ENCODE results near the gene ILK.
A peak's percentile ranks its signal among the peaks of the same experiment; 100 is the strongest.

The ILK gene

DNA sequence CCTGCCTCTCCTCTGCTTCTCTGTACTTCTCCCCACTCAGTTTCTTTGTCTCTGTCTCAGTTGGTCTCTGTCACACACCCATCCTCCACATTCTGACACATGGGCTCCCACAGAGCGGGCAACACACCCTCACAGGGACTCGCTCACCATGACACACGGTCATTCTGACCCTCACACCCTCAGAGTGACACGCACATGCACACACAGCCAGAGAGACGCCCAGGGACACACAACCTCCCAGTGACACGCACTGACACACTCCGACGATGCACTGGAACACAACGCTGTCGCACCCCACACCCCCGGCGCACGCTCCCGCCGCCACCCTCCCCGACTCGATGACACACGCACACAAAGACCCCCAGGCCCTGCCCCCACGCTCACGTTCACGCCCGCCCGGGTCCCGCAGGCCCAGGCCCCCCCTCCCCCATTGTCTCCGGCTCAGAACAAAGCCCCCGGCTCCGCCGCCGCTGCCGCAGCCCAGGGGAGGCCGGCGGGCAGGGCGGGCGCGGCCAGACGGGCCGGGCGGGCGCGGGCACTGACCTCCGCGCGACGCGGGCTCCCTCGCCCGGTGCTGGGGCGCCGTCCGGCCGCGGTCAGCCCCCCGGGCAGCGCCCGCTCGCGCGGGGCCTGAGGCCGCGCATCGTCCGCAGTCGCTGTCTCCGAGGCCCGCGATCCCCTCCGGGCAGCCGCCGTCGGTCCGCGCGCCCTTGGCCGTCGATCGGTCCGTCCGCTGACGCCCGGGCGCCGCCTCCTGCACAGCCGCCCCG is 51.6 kb downstream of the ILK start:
- no peak overlapping the region; the same call in 1 of the 2 replicates for H3K27ac ChIP-seq
- DNase-seq (ENCODE audit: low read depth, low spot score) = no peak
- TF ChIP-seq POLR2AphosphoS5 (IDR thresholded peaks at IDR 0.05; ENCODE audit: borderline replicate concordance, low read depth, low read length) (no peak), FOXP2 (optimal IDR thresholded peaks at IDR 0.05; ENCODE audit: control extremely low read depth, extremely low read length, insufficient read depth) (no peak), EZH2 (IDR thresholded peaks at IDR 0.05) (no peak)
- H3K4me3 ChIP-seq = peak overlapping the region; percentile 93
- peaks cover 6% of the 10 kb centered on the region; the same call in 1 of the 2 replicates for H3K36me3 ChIP-seq (ENCODE audit: insufficient read depth, low read length)
- H3K9me3 ChIP-seq (ENCODE audit: low read depth, low read length) = no peaks in the 10 kb centered on the region
- peak overlapping the region; percentile 81 for H3K9ac ChIP-seq (ENCODE audit: insufficient read length)

DNA sequence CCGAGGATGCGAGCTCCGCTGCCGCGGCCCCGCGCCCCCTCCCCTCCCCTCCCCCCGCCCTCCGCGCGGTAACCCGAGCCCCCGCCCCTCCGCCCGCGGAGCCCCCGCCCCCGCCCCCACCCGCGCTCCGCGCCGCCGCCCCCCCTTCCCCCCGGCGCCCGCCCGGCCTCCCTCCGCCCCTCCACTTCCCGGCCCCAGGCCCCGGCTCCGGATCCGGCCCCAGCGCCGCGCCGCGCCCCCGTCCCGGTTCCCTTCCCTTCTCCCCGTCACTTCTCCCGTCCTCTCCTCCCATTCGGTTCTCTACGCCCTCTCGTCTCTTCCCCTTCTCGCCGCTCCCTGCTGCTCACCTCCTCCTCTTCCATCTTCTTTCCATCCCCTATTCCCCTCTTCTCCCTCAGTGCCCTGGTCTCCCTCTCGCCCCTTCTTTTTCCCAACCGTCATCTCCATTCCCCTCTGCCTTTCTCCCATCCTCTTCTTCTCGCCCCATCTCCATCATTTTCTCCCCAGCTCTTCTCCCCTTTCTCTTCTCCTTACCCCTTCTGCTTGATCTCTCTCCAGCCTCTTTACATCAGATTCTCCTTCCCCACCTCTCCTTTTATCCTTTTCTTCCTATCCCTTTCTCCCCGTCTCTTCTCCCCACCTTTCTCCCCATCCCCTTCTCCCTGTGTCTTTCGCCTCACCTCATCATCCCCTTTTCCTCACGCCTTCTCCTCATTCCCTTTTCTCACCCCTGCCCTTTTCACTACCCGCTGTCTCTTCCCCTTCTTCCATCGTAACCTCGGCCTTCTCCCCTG is 52.4 kb downstream of the ILK start, which contains the start of gene DCHS1:
Gene DCHS1 (minus strand): TSS at position 20 of the 794 bp plus-strand sequence. CDS start 14,196 bp downstream, outside the sequence.
- Histone ChIP-seq H3K36me3 (ENCODE audit: insufficient read depth, low read length) (0 out of 2 replicates have a peak, but pooled peaks cover 3% of the 10 kb centered on the region), H3K9me3 (ENCODE audit: low read depth, low read length) (no peaks in the 10 kb centered on the region), H3K9ac (ENCODE audit: insufficient read length) (peak within 1 kb of the TSS; percentile 81), H3K4me3 (peak within 1 kb of the TSS; percentile 93), H3K27ac (peak within 1 kb of the TSS; percentile 60; the same call in 1 of the 2 replicates)
- no peak for TF ChIP-seq FOXP2 (optimal IDR thresholded peaks at IDR 0.05; ENCODE audit: control extremely low read depth, extremely low read length, insufficient read depth)
- TF ChIP-seq POLR2AphosphoS5 (IDR thresholded peaks at IDR 0.05; ENCODE audit: borderline replicate concordance, low read depth, low read length) = 0 out of 2 replicates have a peak, but pooled peaks have one; percentile 31
- DNase-seq (ENCODE audit: low read depth, low spot score) = no peak

DNA sequence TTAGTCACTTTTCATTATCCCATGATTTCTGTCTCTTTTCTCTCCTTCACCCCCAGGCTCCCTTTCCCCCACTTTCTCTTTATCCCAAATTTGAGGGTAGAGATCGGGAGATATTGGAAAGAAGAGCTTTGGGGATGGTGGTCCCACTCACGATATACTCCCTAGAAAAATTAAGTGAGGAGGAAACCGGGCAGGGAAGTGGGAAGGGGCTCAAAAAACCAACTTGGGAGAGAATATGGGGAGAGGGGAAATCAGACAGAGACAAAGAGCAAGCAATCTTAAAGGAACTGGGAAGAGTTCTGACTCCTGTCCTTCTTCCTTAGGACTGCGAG is 53.0 kb downstream of the ILK start:
- Histone ChIP-seq H3K27ac (peak overlapping the region; percentile 46; the same call in 1 of the 2 replicates), H3K4me3 (peak overlapping the region; percentile 86), H3K36me3 (ENCODE audit: insufficient read depth, low read length) (0 out of 2 replicates have a peak, but pooled peaks cover 2% of the 10 kb centered on the region), H3K9ac (ENCODE audit: insufficient read length) (peak overlapping the region; percentile 72), H3K9me3 (ENCODE audit: low read depth, low read length) (no peaks in the 10 kb centered on the region)
- TF ChIP-seq POLR2AphosphoS5 (IDR thresholded peaks at IDR 0.05; ENCODE audit: borderline replicate concordance, low read depth, low read length) (no peak), EZH2 (IDR thresholded peaks at IDR 0.05) (no peak), FOXP2 (optimal IDR thresholded peaks at IDR 0.05; ENCODE audit: control extremely low read depth, extremely low read length, insufficient read depth) (no peak)
- DNase-seq (ENCODE audit: low read depth, low spot score) = no peak

DNA sequence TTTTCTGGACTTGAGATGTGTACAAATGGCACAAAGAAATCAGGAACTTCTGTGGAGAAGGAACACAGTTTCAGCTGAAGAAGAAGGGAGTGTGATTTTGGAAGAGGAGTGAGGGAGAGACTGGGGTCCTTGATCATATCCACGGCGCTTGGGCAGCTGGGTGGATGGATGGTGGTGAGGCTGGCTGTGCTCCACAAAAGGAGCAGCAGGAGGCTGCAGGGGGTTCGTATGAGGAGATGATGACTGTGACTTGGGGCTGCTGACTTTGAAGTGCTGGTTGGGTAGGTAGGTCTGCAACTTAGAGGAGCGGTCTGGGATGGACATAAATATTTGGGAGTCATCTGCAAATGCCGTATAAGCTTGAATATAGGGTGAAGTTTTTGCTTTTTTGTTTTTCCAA is 53.4 kb downstream of the ILK start:
- DNase-seq (ENCODE audit: low read depth, low spot score) = no peak

DNA sequence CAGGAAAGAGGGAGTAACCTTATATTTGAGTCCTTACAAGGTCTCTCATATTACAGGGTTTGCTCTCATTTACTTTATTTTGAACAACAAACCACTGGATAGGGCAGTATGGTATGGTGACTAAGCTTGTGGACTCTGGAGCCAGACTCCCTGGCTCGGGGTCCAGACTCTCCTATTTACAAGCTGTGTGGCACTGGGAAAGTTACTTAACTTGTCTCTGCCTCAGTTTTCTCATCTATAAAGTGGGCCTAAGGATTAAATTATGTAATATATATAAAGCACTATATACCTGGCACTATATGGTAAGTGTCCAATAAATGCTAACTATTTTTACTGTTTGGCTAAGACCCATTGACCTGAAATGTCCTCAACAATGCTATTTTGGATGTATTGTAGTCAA is 53.8 kb downstream of the ILK start:
- Histone ChIP-seq H3K4me3 (no peak overlapping the region), H3K36me3 (ENCODE audit: insufficient read depth, low read length) (no peaks in the 10 kb centered on the region), H3K27ac (no peak overlapping the region), H3K9ac (ENCODE audit: insufficient read length) (no peak overlapping the region), H3K9me3 (ENCODE audit: low read depth, low read length) (no peaks in the 10 kb centered on the region)
- no peak for DNase-seq (ENCODE audit: low read depth, low spot score)
- TF ChIP-seq POLR2AphosphoS5 (IDR thresholded peaks at IDR 0.05; ENCODE audit: borderline replicate concordance, low read depth, low read length) (no peak), EZH2 (IDR thresholded peaks at IDR 0.05) (no peak), FOXP2 (optimal IDR thresholded peaks at IDR 0.05; ENCODE audit: control extremely low read depth, extremely low read length, insufficient read depth) (no peak)

More for the DNA sequence above, 53.4 kb downstream of the ILK start:
- Histone ChIP-seq H3K9me3 (ENCODE audit: low read depth, low read length) (no peaks in the 10 kb centered on the region), H3K36me3 (ENCODE audit: insufficient read depth, low read length) (no peaks in the 10 kb centered on the region), H3K27ac (peak overlapping the region; percentile 46; the same call in 1 of the 2 replicates), H3K4me3 (peak overlapping the region; percentile 86), H3K9ac (ENCODE audit: insufficient read length) (peak overlapping the region; percentile 72)
- TF ChIP-seq EZH2 (IDR thresholded peaks at IDR 0.05) = no peak
- no peak for TF ChIP-seq POLR2AphosphoS5 (IDR thresholded peaks at IDR 0.05; ENCODE audit: borderline replicate concordance, low read depth, low read length)
- TF ChIP-seq FOXP2 (optimal IDR thresholded peaks at IDR 0.05; ENCODE audit: control extremely low read depth, extremely low read length, insufficient read depth) = no peak

DNA sequence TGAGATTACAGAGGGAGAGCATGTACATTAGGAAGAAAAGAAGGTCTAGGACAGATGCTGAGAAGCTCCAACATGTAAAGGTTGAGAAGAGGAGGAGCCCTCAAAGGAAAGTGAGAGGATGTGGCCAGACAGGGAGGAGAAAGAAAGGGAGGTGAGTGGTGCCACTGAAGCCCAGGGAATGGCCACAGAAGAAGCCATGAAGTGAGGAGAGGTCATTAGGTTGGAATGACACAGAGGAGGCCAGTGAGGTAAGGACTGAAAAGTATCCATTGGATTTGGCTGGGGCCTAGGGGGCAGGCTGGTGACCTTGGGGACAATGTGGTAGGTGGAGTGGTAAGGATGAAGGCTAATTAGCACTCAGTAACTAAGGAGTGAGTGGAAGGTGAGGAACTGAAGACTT is 55.1 kb downstream of the ILK start:
- H3K27ac ChIP-seq = no peak overlapping the region
- H3K9me3 ChIP-seq (ENCODE audit: low read depth, low read length) = no peaks in the 10 kb centered on the region
- no peak for TF ChIP-seq FOXP2 (optimal IDR thresholded peaks at IDR 0.05; ENCODE audit: control extremely low read depth, extremely low read length, insufficient read depth)
- TF ChIP-seq EZH2 (IDR thresholded peaks at IDR 0.05) = no peak
- TF ChIP-seq POLR2AphosphoS5 (IDR thresholded peaks at IDR 0.05; ENCODE audit: borderline replicate concordance, low read depth, low read length) = no peak
- H3K9ac ChIP-seq (ENCODE audit: insufficient read length) = no peak overlapping the region
- H3K36me3 ChIP-seq (ENCODE audit: insufficient read depth, low read length) = no peaks in the 10 kb centered on the region
- H3K4me3 ChIP-seq = no peak overlapping the region
- no peak for DNase-seq (ENCODE audit: low read depth, low spot score)

All from SK-N-MC (cell line).